ENCODE measurements around the gene MAPK7. TPM values are rescaled to one million over a fixed set of nuclear protein-coding genes. Genes with fewer than 3 reads are reported as not detected.

MAPK7 gene
- total RNA-seq, 6 experiments from 2014 or later: 5.7 to 9.2 (median 6.7) TPM

GRCh38 chr17:19331134-19331533 lies 47.2 kb upstream of the MAPK7 start:
- ATAC-seq (no peak), DNase-seq (no peak)
- Histone ChIP-seq H3K9me3 (no peaks in the 10 kb centered on the region), H3K36me3 (no peaks in the 10 kb centered on the region), H3K27ac (no peak overlapping the region), H3K4me1 (peaks cover 0 to 7% (median 3%) of the 10 kb centered on the region in 4 donors), H3K4me3 (no peak overlapping the region), H3K27me3 (no peaks in the 10 kb centered on the region)
- intact Hi-C loops (cut with DNase I): no loop called here
- 80% methylated on average over 4 of the region's 4 CpGs for WGBS (ENCODE audit: insufficient coverage, low coverage, low lambda C conversion rate, missing lambda C conversion rate)
- TF ChIP-seq POLR2A (IDR thresholded peaks at IDR 0.05) (no peak), CTCF (IDR thresholded peaks at IDR 0.05) (no peak)

- ATAC-seq: no peak
- no peaks in the 10 kb centered on the region for H3K36me3 ChIP-seq
- intact Hi-C loops (cut with DNase I): no loop called here
Observed at GRCh38 chr17:19331543-19332245, 46.6 kb upstream of the MAPK7 start.

GRCh38 chr17:19332371-19333131 lies 45.7 kb upstream of the MAPK7 start:
- intact Hi-C loops (cut with DNase I): no loop called here
- Histone ChIP-seq H3K4me3 (no peak overlapping the region), H3K4me1 (peaks cover 0 to 15% (median 8%) of the 10 kb centered on the region in 4 donors), H3K36me3 (no peaks in the 10 kb centered on the region), H3K9me3 (no peaks in the 10 kb centered on the region), H3K27ac (no peak overlapping the region), H3K27me3 (no peaks in the 10 kb centered on the region)
- no CpG with 5 or more reads among the region's 6 CpGs for WGBS (ENCODE audit: insufficient coverage, low coverage, low lambda C conversion rate, missing lambda C conversion rate)
- TF ChIP-seq POLR2A (IDR thresholded peaks at IDR 0.05): no peak
- no peak for TF ChIP-seq CTCF (IDR thresholded peaks at IDR 0.05)
- DNase-seq (peak in 1 of 3 donors; percentile 41), ATAC-seq (no peak)

More at GRCh38 chr17:19331543-19332245, 46.6 kb upstream of the MAPK7 start:
- Histone ChIP-seq H3K4me3 (no peak overlapping the region), H3K27ac (no peak overlapping the region), H3K9me3 (no peaks in the 10 kb centered on the region), H3K4me1 (peaks cover 0 to 12% (median 6%) of the 10 kb centered on the region in 4 donors), H3K27me3 (no peaks in the 10 kb centered on the region)
- no peak for DNase-seq
- TF ChIP-seq POLR2A (IDR thresholded peaks at IDR 0.05) (no peak), CTCF (IDR thresholded peaks at IDR 0.05) (no peak)
- WGBS (ENCODE audit: insufficient coverage, low coverage, low lambda C conversion rate, missing lambda C conversion rate): 85% methylated on average over 2 of the region's 13 CpGs

GRCh38 chr17:19333132-19333440 lies 45.2 kb upstream of the MAPK7 start:
- TF ChIP-seq CTCF (IDR thresholded peaks at IDR 0.05) (no peak), POLR2A (IDR thresholded peaks at IDR 0.05) (no peak)
- no peak overlapping the region for H3K27ac ChIP-seq
- H3K4me3 ChIP-seq: no peak overlapping the region
- DNase-seq: peak in 1 of 3 donors; percentile 31
- no peaks in the 10 kb centered on the region for H3K9me3 ChIP-seq
- intact Hi-C loops (cut with DNase I): no loop called here
- no peak for ATAC-seq
- no peaks in the 10 kb centered on the region for H3K36me3 ChIP-seq
- H3K27me3 ChIP-seq: no peaks in the 10 kb centered on the region
- WGBS (ENCODE audit: insufficient coverage, low coverage, low lambda C conversion rate, missing lambda C conversion rate): 100% methylated on average over 1 of the region's 1 CpG
- peaks cover 0 to 15% (median 8%) of the 10 kb centered on the region in 4 donors for H3K4me1 ChIP-seq
